HuH-7.5 (cell line): ENCODE results near the gene SAMD14.
A peak's percentile ranks its signal among the peaks of the same experiment; 100 is the strongest.

ENCODE experiments used
- DNase-seq: peaks from one replicate; pipeline ENCODE4 v3.0.0; 2011; ENCODE audit warnings: low spot score

SAMD14 gene

DNA sequence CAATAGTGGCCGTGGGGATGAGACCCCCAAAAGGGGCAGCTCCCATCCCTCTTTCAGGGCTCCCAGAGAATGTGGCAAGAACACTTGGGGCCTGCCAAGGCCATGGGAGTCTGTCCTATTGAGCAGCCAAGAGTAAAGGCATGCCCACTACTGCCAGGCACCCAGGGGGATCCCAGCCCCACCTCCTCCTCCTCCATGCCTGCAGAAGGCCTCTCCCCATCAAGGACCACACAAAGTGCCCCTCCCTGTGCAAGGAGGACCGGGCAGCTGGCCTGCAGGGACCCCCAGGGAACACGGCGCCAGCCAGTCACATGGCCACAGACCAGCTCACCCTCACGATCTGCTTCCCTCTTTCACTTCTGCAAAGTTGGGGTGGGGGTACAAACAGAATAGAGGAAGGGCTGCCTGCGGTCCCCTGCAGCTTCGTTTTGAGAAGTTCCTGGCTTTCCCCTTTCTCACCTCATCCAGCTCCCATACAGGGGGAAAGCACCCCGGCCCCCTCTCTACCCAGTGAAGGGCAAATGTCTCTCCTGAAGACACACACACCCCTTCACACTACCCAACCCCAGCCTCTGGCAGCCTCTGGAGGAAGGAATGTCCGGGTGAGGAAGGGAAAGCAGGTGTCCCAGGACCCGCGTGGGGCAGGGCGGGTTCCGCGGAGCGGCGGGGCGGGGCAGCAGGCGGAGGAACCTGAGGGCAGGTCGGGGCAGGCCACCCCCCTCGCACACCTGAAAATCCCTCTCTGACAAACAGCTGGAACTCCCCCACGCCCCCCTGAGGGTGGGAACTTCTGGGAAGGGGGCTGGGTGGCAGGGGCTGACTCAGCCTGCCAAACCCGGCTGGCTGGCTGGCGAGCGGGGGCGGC, 18.5 kb upstream of the SAMD14 start:
- no peak for DNase-seq

DNA sequence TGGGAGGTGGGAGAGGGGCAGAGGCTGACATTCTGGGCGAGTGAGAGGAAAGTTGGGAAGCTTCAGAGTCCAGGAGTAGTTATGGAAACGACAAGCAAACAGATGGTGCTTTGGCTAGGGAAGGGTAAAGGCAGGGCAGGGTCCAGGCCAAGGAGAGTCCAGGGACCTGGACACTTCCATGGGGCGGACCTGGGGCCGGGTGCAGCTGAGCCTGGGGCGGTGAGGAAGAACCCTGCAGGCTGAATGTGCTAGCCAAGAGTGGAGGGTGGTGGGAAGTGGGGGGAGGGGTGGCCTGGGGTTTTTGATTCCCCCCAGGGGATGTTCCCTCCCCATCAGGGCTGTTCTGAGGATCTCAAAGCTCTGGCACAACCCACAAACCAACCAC, 17.9 kb upstream of the SAMD14 start:
- no peak for DNase-seq

DNA sequence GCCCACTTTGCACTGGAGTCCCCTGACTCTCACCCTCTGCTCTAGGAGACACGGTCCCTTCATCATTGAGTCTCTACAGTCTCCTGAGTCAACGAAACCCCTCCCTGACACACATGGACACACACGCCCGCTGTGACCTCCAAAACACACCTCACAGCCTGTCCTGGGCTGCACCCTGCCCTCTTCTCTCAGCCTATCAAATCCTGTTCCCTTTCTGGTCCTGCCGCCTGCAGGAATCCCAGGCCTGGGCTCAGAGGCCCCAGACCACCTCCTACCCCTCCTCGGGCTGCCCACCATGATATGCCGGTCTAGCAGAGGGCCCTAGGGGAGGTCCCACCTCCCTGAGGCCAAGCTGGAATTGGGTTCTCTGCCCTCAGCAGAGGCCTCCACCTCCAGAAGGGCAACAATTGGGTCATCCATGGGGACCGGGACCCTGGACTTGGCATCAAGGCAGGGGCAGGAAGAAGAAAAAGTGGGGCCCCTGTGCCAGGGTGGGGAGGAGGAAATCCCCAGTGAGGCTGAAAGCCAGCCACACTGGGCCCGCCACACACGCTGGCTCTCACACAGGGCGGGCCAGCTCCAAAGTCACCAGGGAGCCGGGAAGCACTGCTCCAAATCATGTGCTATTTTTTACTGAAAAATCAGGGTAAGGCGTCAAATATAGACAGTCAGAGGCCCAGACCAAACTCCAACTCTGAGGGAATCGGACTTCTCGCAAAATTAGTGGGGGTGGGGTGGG, 17.1 kb upstream of the SAMD14 start:
- no peak for DNase-seq

DNA sequence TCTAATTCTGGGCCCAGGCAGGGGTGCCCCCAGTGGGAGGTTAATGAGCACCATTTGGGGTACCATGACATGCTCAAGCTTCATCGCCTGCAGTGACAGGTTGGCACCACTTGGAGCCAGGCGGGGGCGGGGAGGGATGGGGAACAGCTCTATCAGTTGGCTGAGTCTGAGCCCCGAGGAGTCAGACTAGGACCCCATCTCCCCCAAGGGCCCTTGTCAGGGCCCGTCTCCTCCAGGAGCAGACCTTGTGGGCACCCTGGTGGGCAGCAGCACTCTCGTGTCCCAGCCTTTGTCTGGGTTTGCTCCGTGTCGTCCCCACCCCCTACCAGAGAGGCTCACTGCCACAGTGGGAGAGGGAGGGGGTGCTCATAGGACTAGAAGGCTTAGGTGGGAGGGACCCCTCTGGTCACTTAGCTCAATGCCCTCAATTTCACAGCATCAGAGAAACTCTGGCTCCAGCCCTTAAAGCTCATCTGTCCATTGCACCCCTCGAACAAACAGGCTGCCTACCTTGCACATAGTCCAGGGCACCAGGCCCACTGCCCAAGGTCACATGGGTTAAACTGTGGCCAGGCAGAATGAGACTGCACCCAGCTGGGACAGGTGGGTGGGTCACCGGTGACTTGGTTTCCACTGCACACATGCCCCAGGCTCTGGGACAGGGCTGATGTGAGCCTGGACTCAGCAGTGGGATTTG, 16.4 kb upstream of the SAMD14 start:
- DNase-seq = no peak

DNA sequence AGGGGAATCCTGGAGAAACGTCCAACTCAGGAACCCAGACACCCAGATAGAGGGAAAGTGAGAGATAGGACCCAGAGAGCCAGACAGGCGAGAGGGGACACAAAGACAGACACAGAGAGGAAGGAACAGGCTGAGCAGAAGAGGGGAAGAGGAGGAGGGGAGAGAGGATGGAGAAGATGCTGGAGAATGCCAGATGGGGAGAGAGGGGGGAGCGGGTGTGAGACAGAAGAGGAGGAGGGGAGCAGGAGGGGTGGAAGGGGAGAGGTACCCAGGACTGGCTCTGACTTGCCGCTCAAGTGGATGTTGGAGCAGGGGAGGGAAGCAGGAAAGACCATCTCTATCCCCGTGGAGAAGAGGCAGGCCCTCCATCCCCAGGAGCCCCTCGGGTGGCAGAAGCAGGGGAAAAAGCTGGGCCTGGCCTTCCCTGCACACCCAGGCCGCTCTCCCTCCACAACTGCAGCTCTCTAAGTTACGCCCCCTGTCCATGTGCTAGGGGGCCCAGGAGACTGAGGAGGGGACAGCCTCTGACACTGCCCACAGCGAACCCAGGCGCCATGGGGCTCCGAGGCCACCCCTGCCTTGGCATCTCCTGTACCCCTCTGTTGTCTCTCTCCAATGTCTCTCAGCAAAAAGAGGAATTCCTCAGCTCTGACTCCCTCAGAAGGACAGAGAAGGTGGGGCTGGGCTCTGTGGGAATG, 15.7 kb upstream of the SAMD14 start:
- no peak for DNase-seq

DNA sequence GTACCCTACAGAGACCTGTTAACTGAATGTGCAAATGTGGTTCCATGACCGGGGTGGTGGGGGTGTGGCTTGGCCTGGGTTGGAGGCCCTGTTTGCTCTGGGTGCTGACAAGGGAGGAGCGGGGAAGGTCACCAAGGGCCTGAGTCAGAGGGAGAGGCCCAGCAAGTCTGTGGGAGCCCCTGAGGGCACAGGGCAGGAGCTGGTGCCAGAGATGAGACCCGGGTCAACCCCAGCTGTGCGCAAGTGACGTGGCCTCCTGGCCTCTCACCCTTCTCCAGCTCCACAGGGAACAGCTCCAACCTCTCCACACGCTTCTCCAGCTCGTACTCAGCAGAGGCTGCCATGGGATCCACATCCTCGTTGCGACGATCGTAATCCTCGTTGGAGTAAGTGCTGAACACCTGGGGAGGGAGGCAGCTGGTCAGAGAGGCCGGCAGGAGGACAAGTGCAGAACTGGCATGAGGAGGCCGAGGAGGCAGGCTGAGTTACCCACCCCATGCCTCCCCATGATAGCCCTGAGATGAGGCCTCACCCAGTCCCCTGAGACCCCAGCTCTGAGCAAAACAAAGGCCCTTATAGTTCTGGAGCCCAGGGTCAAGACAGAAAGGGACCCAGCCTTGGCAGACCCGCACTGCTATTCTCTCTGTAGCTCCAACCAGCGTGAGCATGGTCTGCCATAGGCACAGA, 15.0 kb upstream of the SAMD14 start:
- DNase-seq = no peak

DNA sequence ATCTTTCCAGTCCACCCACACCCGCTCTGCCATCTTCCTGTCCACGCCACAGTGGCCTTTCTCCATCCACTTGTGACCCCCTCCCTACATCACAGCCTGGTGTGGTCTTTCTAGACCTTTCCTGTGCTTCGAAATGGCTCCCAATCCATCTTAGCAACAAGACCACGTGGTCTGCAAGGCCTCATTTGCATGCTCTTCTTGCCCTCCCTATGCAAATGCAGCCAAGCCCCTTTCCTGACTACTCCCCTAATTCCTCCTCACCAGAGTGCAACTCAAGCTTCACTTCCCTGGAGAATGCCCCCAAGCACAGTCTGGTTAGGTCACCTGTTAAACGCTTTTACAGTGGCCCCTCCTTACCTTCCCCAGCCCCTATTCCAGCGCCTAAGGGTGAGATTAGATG, 14.4 kb upstream of the SAMD14 start:
- no peak for DNase-seq

DNA sequence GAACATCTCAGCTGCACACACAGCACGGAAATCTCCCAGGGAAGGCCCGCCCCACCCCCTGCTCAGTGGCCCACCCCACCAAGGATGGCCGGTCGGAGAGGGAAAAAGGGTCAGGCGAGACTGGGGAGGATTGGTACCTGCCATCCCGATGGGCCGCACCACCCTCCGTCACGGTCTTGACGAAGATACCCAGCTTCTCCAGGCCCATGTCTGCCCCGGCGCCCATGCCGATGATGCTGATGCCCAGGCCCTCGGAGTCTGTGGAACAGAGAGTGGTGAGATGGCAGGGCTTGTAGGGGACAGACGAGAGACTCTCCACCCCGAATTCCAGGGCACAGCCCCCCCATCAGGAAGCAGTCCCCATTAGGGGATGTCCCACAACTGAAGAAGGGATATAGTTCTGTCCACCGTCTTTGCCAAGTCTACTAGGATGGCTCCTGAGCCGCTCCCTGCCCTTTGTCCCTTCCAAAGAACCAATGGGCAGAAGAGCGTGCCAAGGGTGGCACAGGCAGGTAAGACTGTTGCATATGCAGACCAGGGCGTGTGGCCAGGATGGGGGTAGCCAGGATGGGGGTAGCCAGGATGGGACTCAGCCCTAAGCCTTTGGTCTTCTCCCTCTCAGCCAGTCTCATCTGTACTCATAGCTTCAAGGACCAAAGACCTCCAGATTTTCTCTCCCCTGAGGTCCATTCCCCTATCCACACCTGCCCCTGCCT, 13.7 kb upstream of the SAMD14 start:
- no peak for DNase-seq

DNA sequence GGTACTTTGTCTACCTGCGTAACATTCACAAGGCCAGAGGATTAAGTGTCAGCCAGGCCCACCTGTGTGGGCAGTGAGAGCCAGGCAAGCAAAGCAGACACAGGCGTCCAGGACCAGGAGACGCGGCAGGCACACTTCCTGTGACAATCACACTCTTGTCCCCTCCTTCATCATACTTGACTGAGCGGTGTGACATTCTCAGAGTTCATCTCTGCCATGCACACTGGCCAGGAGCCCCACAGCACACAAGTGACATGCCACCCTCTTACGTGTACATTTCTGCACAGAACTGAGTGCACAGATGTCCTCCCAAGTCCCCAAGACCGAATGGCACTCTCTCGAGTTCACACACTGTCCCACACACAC, 11.8 kb upstream of the SAMD14 start:
- no peak for DNase-seq

DNA sequence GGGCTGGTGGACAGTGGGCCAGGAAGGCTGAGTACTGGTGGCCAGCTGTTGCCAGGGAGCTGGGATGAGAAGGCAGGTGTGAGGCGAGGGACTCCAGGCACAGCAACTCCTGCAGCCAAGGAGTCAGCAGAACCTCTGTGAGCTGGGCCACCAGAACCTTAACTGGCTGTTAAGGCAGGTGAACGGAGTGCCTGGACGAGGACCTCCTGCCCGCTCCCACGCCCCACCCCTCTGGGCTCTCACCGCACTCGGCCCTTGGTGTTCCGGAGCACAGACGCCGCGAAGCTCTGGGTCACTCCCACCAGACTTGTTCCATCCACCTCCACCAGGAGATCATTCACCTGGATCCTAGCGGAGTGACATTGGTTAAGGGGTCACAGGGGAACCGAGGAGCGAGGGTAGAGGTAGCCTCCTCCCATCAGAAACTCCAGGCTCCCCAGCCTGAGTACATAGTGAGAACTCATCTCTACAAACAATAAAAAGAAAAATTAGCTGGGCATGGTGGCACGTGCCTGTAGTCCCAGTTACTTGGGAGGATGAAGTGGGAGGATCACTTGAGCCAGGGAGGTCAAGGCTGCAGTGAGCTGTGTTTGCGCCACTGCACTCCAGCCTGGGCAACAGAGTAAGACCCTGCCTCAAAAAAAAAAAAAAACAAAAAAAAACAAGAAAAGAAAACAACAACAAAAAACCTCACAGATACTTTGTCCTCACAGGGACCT, 11.2 kb upstream of the SAMD14 start:
- DNase-seq = no peak

DNA sequence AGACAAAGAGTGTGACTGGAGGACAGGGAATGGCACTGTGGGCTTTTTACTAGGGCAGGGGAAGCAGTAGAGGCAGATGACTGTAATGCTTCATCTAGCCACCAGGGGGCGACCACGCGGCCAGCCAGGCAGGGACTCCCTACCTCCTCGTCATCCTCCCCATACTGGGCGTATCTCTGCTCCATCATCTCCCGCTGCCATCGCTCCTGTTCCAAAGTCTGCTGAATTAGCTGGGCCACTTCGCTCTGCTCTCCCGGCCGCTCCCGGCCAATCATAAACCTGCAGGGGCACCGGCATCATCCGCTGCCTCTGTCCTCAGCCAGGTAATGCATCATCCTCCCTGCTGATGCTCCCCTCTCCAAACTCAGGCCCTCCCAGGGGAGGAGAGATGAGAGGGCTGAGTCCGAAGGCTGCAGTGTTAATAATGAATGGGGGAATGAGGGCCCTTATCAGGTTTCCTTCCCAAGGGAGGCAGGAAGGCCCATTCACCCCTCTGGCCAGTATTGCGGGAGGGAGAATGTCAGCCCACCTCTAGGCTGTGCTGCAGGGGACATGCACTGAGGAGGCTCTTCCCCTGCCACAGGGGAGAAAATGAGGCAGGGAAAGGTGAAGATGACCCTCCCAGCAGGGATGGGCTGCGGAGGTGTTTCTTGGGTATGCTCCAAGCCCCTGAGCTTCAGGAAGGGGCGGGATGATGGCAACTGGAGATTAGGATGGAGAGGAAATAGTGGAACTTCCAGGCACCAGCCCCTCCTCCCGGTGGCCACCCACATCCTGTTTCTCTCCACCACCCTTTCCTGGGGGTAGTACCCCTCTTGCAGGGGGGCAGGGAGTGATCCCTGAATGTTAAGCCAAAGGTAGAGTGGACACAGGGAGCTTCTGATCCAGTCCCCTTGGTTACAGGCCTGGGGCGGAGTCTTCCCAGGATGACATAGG, 10.3 kb upstream of the SAMD14 start:
- DNase-seq = peak; percentile 96

DNA sequence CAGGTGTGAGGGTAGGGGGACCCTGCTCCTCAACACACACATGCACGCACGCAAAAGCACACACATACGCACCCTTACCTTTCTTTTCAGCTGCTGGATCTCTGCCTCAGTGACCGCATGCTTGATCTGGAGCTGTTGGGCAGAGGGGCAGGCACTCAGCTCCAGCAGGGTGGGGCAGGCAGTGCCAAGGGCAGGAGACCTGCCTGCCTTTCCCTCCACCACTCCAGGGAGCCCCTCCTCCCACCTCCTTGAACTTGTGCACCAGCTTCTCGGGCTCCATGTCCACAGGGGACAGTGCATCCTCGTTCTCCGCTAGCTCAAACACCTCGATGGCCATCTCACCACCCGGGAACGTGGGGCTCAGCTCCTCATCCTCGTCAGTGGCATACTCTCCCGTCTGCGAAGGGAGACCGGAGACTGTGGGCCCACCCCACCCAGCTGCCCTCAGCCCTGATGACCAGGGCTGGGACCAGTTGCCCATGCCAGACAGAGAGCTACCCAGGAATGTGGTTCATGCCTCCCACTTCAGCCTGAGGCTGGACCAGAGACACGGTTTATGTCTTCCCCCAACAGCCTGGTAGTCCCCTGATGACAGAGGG, 9.3 kb upstream of the SAMD14 start:
- DNase-seq = no peak

DNA sequence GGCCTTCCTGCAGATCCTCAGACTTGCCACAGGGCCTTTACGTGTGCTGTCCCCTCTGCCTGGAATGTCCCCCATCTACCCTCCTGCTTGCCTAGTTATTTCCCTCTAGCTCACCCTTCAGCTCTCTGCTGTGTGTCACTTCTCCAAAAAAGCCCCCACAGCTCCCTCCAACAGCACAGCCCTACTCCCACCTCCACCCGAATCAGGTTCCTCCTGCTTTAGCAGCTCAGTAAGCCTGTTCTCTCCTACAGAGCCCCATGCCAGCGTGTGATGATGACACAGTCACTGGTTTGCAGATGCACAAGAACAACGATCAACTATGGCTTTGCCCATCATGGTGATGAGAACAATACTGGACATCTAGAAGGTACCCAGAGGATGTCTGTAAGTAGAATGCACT, 7.1 kb upstream of the SAMD14 start:
- no peak for DNase-seq

DNA sequence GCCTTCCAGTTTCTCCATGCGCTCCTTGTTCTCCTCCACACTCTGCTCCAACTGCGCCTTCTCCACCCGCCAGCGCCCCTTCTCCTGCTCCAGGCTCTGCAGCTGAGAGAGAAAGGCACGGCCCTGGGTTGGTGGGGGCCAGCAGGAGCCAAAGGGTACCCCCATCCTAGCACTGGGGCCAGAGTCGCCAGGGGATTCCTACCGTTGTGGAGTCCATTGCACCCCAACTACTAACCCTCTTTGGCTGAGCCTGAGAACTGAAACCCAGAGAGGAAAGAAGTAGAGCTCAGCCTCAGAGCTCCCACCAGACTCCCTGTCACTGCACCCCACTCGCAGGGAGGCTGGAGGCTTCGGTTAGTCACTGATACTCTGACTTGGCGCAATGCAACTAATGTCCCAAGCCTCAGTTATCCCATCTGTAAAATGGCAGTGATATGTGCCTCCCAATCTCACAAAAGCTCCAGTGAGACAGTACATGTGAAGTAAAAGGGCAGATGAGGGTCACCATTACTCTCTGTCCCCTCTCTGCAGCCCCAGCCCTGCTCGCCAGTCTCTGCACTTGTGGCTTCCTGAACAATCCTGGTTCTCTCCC, 6.2 kb upstream of the SAMD14 start:
- no peak for DNase-seq

DNA sequence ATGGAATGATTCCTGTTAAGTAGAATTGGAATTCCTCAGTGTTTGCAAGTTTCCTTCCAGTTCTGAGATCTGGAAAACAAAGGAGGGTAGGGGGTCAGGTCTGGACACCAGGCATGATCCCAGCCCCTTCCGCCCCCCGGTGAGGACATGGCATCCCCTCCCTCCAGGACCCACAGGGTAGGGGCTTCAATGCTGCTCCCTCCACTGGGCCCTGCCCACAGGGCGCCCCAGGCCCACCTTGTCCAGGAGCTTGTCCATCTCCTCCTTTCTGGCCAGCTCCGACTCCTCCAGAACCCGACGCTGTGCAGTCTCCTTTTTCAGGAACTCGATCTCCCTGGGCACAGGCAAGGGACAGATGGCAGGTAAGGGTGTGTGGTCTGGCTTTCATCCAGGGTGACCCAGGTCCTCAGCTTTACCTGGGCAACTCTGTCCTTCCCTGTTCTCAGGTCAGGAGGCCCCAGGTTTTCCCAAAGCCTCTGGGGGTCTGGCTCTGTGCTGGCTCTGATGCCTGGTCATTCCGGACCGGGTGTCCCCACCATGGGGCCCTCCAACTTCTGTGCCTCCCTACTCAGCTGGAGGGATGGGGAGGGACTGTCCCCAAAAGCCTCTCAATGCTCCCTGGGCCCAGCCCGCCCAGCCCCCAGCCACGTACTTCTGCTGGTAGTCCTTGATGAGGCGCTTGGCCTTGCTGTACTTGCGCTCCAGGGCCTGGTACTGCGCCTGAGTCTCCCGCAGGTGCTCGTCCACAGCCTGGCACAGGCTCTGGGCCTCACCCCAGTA, 5.5 kb upstream of the SAMD14 start:
- DNase-seq = no peak

DNA sequence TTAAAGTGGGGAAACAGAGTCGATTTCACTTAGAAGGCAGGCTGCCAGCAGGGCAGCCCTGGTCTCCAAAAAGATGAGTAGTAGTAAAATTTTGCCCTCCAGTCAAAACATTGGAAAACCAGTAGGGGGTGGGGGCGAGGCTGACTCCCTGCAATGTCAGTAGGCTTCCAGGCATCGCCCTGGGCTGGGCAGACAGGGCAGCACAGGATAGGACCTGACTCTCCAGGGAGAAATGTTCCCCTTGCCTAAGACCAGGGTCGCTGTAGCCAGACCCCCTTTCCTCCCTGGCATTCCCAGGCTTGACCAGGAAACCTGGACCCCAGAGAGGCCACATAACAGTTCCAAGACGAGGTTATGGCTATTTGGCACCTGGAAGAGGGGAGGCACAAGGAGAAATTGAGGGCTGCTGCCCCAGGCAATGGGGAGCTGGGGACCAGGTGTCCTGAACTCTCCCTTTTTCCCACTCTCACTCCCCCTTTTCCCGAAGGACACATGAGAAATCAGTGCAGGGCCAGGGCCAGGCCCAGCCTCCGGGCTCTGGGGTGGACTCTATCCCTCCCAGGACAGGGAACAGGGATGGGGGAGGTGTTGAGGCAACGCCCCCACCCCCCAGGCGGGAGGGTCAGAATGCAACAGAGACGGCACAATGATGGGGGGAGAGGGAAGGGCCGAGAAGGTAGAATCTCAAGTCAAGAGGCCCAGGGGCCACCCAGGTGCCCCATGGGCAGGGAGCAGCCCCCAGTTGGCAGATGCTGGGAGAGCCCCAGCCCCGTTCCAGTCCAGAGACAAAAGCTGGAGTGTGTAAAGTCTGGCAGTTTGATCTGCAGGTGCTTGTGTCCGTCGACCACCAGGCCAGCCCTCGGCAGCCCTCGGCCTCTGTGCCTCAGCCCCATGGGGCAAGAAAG, 4.5 kb upstream of the SAMD14 start:
- no peak for DNase-seq

DNA sequence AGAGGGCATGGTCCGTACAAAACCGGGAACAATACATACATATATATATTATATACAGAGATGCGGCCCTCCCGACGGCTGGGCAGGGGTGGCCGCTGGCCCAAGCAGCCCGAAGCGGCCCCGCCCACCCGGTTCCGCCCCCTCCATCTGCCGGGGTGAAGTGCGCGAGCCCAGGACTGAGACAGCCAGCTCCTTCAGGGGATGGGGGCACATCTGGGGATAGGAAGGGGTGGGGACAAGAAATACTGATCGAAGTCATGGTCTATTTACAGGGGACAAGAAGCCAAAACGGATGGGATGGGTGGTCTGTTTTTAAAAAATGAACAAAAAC, 3.8 kb upstream of the SAMD14 start:
- no peak for DNase-seq
